ENCODE measurements around the gene MME. TPM values are rescaled to one million over a fixed set of nuclear protein-coding genes. Genes with fewer than 3 reads are reported as not detected.

The MME gene
- total and polyA plus RNA-seq, 4 donors: 0.05 to 18.4 (median 3.8) TPM

DNA sequence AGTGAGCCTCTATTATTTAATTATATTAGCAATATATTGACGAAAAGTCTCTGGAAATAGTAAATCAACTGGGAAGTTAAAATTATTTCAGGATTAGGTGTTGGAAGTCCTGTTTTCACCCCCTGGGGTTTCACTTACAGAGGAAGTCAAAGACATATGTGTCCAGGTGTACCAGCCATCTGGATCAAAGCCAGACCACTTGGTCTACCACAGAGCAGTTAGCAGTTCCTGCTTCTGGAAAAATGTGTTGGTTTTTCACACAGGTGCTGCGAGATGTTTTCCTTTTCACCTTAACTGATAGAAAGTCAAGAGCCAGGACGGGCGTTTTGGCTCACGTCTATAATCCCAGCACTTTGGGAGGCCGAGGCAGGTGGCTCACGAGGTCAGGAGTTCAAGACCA, 13.1 kb downstream of the MME start:
- Histone ChIP-seq H3K4me3 (ENCODE audit: low read length in 2 of 2) (no peak overlapping the region), H3K36me3 (ENCODE audit: control insufficient read depth in 1 of 2, insufficient read depth in 2 of 2, low read length in 1 of 2) (no peaks in the 10 kb centered on the region), H3K4me1 (ENCODE audit: control insufficient read depth in 1 of 2, insufficient read depth in 2 of 2, low read length in 2 of 2) (no peaks in the 10 kb centered on the region), H3K27me3 (ENCODE audit: control insufficient read depth in 1 of 2, insufficient read depth in 2 of 2, low read length in 1 of 2) (no peaks in the 10 kb centered on the region), H3K9me3 (ENCODE audit: control insufficient read depth, low read length) (peaks cover 5% of the 10 kb centered on the region), H3K27ac (ENCODE audit: low read depth in 1 of 2, low read length in 2 of 2) (no peak overlapping the region)
- no peak for DNase-seq
- intact Hi-C loops (cut with DNase I): no loop called here
- WGBS, 2 donors: 90 to 91% methylated on average over 7 of the region's 7 CpGs
- ATAC-seq (ENCODE audit: low FRiP score): no peak

DNA sequence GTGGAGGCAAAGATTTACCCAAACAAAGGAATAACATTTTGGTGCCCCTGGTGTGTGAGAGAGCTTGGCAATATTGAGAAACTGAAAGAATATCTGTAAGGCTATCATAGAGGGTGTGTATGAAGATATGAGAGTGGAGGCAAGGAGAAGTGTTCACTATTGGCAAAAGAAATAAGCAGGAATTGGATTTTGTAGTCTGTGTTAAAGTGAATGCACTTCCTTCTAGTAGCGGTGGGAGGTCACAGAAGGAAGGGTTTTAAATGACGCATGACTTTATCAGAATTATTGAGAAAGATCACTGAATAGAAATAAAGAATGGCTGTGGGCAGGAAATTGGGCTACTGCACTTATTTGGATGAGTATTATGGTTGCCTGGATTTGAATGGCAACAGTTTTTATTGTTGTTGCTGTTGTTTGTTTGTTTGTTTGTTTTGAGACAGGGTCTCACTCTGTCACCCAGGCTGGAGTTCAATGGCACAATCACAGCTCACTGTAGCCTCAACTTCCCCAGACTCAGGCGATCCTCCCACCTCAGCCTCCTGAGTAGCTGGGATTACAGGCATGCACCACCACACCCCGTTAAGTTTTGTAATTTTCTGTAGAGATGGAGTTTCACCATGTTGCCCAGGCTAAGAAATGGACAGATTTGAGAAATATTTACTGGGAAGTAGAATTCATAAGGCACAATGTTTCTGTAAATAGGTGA, 16.3 kb downstream of the MME start:
- intact Hi-C loops (cut with DNase I): no loop called here

DNA sequence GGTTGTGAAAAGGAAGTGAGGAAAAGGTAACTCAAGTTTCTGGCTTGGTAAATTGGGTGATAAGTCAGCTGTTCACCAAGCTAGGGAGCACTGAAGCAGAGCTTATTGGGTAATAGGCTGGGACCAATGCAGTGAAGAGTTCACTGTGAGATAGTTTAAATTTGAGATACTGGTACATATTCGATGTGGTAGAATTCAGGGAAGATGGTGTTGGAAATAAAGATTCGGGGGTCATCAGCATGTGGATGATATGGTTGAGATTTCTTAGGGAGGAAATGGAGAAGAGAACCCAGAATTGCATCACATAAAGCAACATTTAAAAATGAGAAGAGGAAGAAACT, 16.9 kb downstream of the MME start:
- H3K4me1 ChIP-seq (ENCODE audit: control insufficient read depth in 1 of 2, insufficient read depth in 2 of 2, low read length in 2 of 2): no peaks in the 10 kb centered on the region
- H3K9me3 ChIP-seq (ENCODE audit: control insufficient read depth, low read length): peaks cover 4% of the 10 kb centered on the region
- ATAC-seq (ENCODE audit: low FRiP score): no peak
- H3K27me3 ChIP-seq (ENCODE audit: control insufficient read depth in 1 of 2, insufficient read depth in 2 of 2, low read length in 1 of 2): no peaks in the 10 kb centered on the region
- intact Hi-C loops (cut with DNase I): no loop called here
- H3K4me3 ChIP-seq (ENCODE audit: low read length in 2 of 2): no peak overlapping the region
- no peaks in the 10 kb centered on the region for H3K36me3 ChIP-seq (ENCODE audit: control insufficient read depth in 1 of 2, insufficient read depth in 2 of 2, low read length in 1 of 2)
- DNase-seq: no peak
- H3K27ac ChIP-seq (ENCODE audit: low read depth in 1 of 2, low read length in 2 of 2): no peak overlapping the region
- WGBS, 2 donors: 96% methylated on average over 2 of the region's 2 CpGs

More for the DNA sequence above, 16.3 kb downstream of the MME start:
- H3K27ac ChIP-seq (ENCODE audit: low read depth in 1 of 2, low read length in 2 of 2): no peak overlapping the region
- no peaks in the 10 kb centered on the region for H3K36me3 ChIP-seq (ENCODE audit: control insufficient read depth in 1 of 2, insufficient read depth in 2 of 2, low read length in 1 of 2)
- H3K4me1 ChIP-seq (ENCODE audit: control insufficient read depth in 1 of 2, insufficient read depth in 2 of 2, low read length in 2 of 2): no peaks in the 10 kb centered on the region
- WGBS, 2 donors: 87 to 94% methylated on average over 4 of the region's 4 CpGs
- H3K9me3 ChIP-seq (ENCODE audit: control insufficient read depth, low read length): peaks cover 4% of the 10 kb centered on the region
- H3K4me3 ChIP-seq (ENCODE audit: low read length in 2 of 2): no peak overlapping the region
- H3K27me3 ChIP-seq (ENCODE audit: control insufficient read depth in 1 of 2, insufficient read depth in 2 of 2, low read length in 1 of 2): no peaks in the 10 kb centered on the region
- DNase-seq: no peak
- no peak for ATAC-seq (ENCODE audit: low FRiP score)

DNA sequence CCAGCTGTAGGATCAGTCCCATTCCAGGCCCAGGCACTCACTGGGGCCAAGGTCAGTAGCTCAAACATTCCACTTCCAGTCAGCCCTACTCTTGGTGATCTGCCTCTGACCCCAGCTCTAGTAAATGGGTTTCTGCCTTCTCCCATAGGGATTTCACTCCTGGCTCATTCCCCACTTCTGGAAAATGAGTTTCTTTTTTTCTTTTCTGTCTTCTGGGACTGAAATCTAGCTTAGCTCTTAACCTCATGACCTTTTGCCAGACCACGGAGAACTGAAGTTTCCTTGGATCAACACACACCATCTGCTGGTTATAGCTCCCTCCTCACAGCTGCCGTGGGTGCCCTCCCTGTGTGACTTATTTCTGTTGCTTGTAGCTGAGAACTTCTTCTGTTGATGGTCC, 21.3 kb downstream of the MME start:
- ATAC-seq (ENCODE audit: low FRiP score): no peak

DNA sequence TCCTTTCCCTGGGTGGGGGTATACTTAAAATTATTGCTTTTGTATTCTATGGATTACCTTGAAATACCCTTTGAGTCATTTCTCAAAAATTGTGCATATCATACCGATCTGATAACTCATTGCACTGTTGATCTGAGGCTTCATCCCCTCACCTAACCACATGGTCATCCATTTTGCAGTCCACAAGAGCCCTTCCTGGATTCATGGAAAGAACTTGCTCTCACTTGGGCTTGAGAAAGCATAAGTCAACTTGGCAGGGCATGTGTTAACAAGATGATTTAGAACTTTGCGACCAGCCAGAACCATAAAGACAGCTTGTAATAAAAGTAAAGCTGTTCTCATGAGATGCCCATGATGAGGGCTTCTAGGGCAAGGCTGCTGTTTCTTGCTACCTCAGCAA, 22.2 kb downstream of the MME start:
- Histone ChIP-seq H3K27ac (ENCODE audit: low read depth in 1 of 2, low read length in 2 of 2) (no peak overlapping the region), H3K36me3 (ENCODE audit: control insufficient read depth in 1 of 2, insufficient read depth in 2 of 2, low read length in 1 of 2) (no peaks in the 10 kb centered on the region), H3K4me3 (ENCODE audit: low read length in 2 of 2) (no peak overlapping the region), H3K9me3 (ENCODE audit: control insufficient read depth, low read length) (no peaks in the 10 kb centered on the region), H3K4me1 (ENCODE audit: control insufficient read depth in 1 of 2, insufficient read depth in 2 of 2, low read length in 2 of 2) (no peaks in the 10 kb centered on the region), H3K27me3 (ENCODE audit: control insufficient read depth in 1 of 2, insufficient read depth in 2 of 2, low read length in 1 of 2) (no peaks in the 10 kb centered on the region)
- DNase-seq: no peak
- intact Hi-C loops (cut with DNase I): no loop called here
- no peak for ATAC-seq (ENCODE audit: low FRiP score)
- 37 to 58% methylated on average over 2 of the region's 2 CpGs for WGBS, 2 donors

More for the DNA sequence above, 21.3 kb downstream of the MME start:
- H3K27me3 ChIP-seq (ENCODE audit: control insufficient read depth in 1 of 2, insufficient read depth in 2 of 2, low read length in 1 of 2): no peaks in the 10 kb centered on the region
- no peaks in the 10 kb centered on the region for H3K4me1 ChIP-seq (ENCODE audit: control insufficient read depth in 1 of 2, insufficient read depth in 2 of 2, low read length in 2 of 2)
- peaks cover 1% of the 10 kb centered on the region for H3K9me3 ChIP-seq (ENCODE audit: control insufficient read depth, low read length)
- WGBS, 2 donors: 19 to 33% methylated on average over 2 of the region's 2 CpGs
- no peak overlapping the region for H3K27ac ChIP-seq (ENCODE audit: low read depth in 1 of 2, low read length in 2 of 2)
- H3K4me3 ChIP-seq (ENCODE audit: low read length in 2 of 2): no peak overlapping the region
- no peaks in the 10 kb centered on the region for H3K36me3 ChIP-seq (ENCODE audit: control insufficient read depth in 1 of 2, insufficient read depth in 2 of 2, low read length in 1 of 2)
- intact Hi-C loops (cut with DNase I): no loop called here
- no peak for DNase-seq

DNA sequence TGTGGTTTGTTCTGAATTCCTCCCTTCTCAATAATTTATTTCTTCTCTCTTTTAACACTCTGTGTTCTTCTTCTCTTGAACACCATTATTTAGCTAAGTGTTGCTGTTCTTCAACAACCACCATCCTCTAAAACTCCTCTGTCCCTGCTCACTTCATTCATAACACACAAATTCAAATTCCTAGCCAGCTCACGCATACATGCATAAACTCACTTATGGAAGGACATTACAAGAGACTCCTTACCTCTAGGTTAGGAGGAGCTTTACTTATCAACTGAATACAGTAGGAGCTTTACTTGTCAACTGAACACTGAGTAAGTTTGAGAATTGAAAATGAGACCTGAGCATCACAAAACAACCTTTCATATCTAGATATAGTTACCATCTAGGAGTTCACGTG, 23.6 kb downstream of the MME start:
- ATAC-seq (ENCODE audit: low FRiP score) (no peak), DNase-seq (no peak)
- Histone ChIP-seq H3K36me3 (ENCODE audit: control insufficient read depth in 1 of 2, insufficient read depth in 2 of 2, low read length in 1 of 2) (no peaks in the 10 kb centered on the region), H3K27me3 (ENCODE audit: control insufficient read depth in 1 of 2, insufficient read depth in 2 of 2, low read length in 1 of 2) (no peaks in the 10 kb centered on the region), H3K9me3 (ENCODE audit: control insufficient read depth, low read length) (no peaks in the 10 kb centered on the region), H3K4me3 (ENCODE audit: low read length in 2 of 2) (no peak overlapping the region), H3K27ac (ENCODE audit: low read depth in 1 of 2, low read length in 2 of 2) (no peak overlapping the region), H3K4me1 (ENCODE audit: control insufficient read depth in 1 of 2, insufficient read depth in 2 of 2, low read length in 2 of 2) (no peaks in the 10 kb centered on the region)
- 92 to 94% methylated on average over 2 of the region's 2 CpGs for WGBS, 2 donors
- intact Hi-C loops (cut with DNase I): no loop called here

DNA sequence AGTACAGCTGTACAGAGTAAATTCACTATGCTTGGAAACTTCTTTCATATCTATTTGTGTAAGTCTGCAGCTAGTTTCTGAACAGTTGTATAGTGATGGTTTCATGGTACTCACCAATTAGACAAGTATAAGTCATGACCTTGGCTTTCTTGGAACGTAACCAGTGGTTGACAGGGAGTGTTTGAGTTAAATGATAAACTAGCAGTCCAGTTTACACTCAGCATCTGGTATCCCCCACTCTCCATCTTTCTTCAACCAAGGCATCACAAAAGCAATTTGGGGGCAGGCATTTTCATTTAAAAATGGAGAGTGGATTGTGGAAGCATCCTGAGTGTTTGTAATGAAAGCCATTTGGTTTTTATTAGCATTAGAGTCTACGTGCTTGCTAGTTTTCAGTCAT, 26.0 kb downstream of the MME start:
- ATAC-seq (ENCODE audit: low FRiP score): no peak
- Histone ChIP-seq H3K4me1 (ENCODE audit: control insufficient read depth in 1 of 2, insufficient read depth in 2 of 2, low read length in 2 of 2) (no peaks in the 10 kb centered on the region), H3K27me3 (ENCODE audit: control insufficient read depth in 1 of 2, insufficient read depth in 2 of 2, low read length in 1 of 2) (no peaks in the 10 kb centered on the region), H3K36me3 (ENCODE audit: control insufficient read depth in 1 of 2, insufficient read depth in 2 of 2, low read length in 1 of 2) (no peaks in the 10 kb centered on the region), H3K4me3 (ENCODE audit: low read length in 2 of 2) (no peak overlapping the region), H3K9me3 (ENCODE audit: control insufficient read depth, low read length) (no peaks in the 10 kb centered on the region), H3K27ac (ENCODE audit: low read depth in 1 of 2, low read length in 2 of 2) (no peak overlapping the region)
- WGBS, 2 donors: 32 to 54% methylated on average over 2 of the region's 2 CpGs
- DNase-seq: no peak
- intact Hi-C loops (cut with DNase I): no loop called here

DNA sequence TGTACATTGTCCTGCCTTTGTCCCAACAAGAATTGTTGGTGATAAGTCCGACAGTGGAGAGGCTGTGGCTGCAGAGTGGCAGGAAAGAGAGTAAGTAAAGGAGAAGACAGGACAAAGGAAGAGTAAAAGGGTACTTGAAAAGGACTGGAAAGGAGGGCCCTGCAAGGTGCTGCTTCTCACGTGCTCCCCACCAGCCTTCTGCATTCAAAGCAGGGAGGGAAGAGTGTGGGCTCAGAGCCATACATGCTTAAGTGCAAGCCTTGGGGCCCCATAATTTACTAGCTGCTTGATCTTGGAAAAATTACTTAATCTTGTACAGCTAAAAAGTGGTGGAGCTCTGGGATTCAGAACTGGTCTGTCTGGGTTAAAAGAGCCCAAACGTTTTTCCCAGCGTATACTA, 29.9 kb downstream of the MME start:
- H3K36me3 ChIP-seq (ENCODE audit: control insufficient read depth in 1 of 2, insufficient read depth in 2 of 2, low read length in 1 of 2): no peaks in the 10 kb centered on the region
- intact Hi-C loops (cut with DNase I): no loop called here
- 54 to 62% methylated on average over 4 of the region's 4 CpGs for WGBS, 2 donors
- H3K4me3 ChIP-seq (ENCODE audit: low read length in 2 of 2): no peak overlapping the region
- DNase-seq: no peak
- no peak for ATAC-seq (ENCODE audit: low FRiP score)
- no peaks in the 10 kb centered on the region for H3K4me1 ChIP-seq (ENCODE audit: control insufficient read depth in 1 of 2, insufficient read depth in 2 of 2, low read length in 2 of 2)
- H3K27ac ChIP-seq (ENCODE audit: low read depth in 1 of 2, low read length in 2 of 2): no peak overlapping the region
- no peaks in the 10 kb centered on the region for H3K9me3 ChIP-seq (ENCODE audit: control insufficient read depth, low read length)
- no peaks in the 10 kb centered on the region for H3K27me3 ChIP-seq (ENCODE audit: control insufficient read depth in 1 of 2, insufficient read depth in 2 of 2, low read length in 1 of 2)

DNA sequence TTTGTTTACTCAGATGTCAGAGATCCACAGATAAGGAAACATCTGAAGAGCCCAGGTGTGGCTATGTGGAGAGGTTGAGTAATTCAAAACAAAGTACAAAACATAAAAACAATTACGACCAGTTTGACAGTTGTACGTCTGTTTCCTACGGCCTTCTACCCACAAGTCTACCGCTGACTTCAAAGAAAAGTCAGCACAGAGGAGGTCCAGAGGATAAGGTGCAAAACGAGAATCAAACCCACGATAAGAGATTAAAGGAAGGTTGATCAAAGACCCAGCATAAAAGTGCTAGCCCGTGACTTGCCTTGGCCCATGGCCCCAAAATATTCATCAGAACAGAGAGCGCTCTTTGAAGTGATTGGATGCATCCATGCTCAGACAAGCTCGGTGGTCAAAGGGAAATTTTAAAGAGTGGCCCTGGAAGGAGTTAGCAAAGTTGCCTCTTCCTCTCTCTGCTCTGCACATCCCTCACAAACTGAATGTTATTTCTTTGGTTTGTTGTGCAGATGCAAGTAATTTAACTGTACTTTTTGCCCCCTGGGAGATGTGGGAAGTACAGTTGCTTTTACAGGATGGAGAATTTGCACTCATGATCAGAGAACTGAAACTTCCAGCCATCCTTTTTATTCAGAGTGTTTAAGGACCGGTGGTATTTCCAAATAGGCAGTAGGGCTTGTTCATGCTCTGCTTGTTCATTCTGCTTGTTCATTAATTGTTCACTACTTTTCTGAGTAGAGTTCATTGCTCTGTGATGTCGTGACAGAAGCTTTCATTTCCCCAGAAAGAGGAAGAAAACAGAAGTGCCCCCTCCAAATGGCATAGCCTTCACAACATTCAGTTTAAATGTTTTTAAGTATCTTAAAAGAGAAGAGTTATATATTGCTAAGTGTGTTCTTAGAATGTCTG, 31.1 kb downstream of the MME start:
- Histone ChIP-seq H3K27ac (ENCODE audit: low read depth in 1 of 2, low read length in 2 of 2) (no peak overlapping the region), H3K4me3 (ENCODE audit: low read length in 2 of 2) (no peak overlapping the region), H3K27me3 (ENCODE audit: control insufficient read depth in 1 of 2, insufficient read depth in 2 of 2, low read length in 1 of 2) (no peaks in the 10 kb centered on the region), H3K36me3 (ENCODE audit: control insufficient read depth in 1 of 2, insufficient read depth in 2 of 2, low read length in 1 of 2) (no peaks in the 10 kb centered on the region), H3K4me1 (ENCODE audit: control insufficient read depth in 1 of 2, insufficient read depth in 2 of 2, low read length in 2 of 2) (no peaks in the 10 kb centered on the region), H3K9me3 (ENCODE audit: control insufficient read depth, low read length) (no peaks in the 10 kb centered on the region)
- 59 to 72% methylated on average over 11 of the region's 11 CpGs for WGBS, 2 donors
- intact Hi-C loops (cut with DNase I): no loop called here
- DNase-seq (no peak), ATAC-seq (ENCODE audit: low FRiP score) (no peak)
